ENCODE data around the gene OMP. TPM values are rescaled to one million over a fixed set of nuclear protein-coding genes. Genes with fewer than 3 reads are reported as not detected.

The OMP gene
- total and polyA plus RNA-seq, 2 of the 4 experiments (the other 2 are of a cell fraction) = 0.27 TPM; not detected in 1

GRCh38 chr11:77062924-77063323 is 39.7 kb upstream of the OMP start:
- dilution Hi-C loops (cut with HindIII; ENCODE audit: low sequenced_read_pairs, unreplicated experiment) = no loop called here
- Histone ChIP-seq H3K79me1 (ENCODE audit: low read depth in 1 of 2, low read length in 2 of 2) (peaks cover 7 to 11% of the 10 kb centered on the region in 2 experiments; a peak in 3 of 4 replicates), H2AK5ac (ENCODE audit: low read depth, low read length) (no peak overlapping the region), H3K14ac (replicated peaks; ENCODE audit: low read depth, low read length) (no peak overlapping the region), H3K9ac (ENCODE audit: low read depth, low read length) (no peak overlapping the region), H3K4me3 (ENCODE audit: insufficient read depth, low read depth, low read length) (no peak overlapping the region), H3K9me1 (ENCODE audit: insufficient read depth, low read length) (no peaks in the 10 kb centered on the region), H2BK5ac (ENCODE audit: low read depth, low read length, poor library complexity, severe bottlenecking) (no peak overlapping the region), H2BK15ac (ENCODE audit: low read depth, low read length) (no peak overlapping the region), H4K20me1 (ENCODE audit: insufficient read depth, low read length) (no peaks in the 10 kb centered on the region), H3K27ac (ENCODE audit: insufficient read depth, low read length) (no peak overlapping the region), H2AK9ac (replicated peaks; ENCODE audit: low read depth, low read length, poor library complexity) (no peak overlapping the region), H2BK20ac (ENCODE audit: low read depth, low read length) (no peak overlapping the region), H3K4ac (ENCODE audit: low read depth, low read length) (no peak overlapping the region), H3K36me3 (ENCODE audit: control insufficient read depth, insufficient read depth, low read length) (no peaks in the 10 kb centered on the region), H3K4me1 (ENCODE audit: control insufficient read depth, insufficient read depth, low read length) (peaks cover 8% of the 10 kb centered on the region), H2AFZ (replicated peaks; ENCODE audit: low read length, poor library complexity) (no peak overlapping the region), H3K4me2 (ENCODE audit: low read depth, low read length) (no peak overlapping the region), H4K8ac (ENCODE audit: low read depth in 2 of 2, low read length in 2 of 2) (no peak overlapping the region), H2BK120ac (ENCODE audit: low read depth, low read length) (no peak overlapping the region), H4K91ac (ENCODE audit: insufficient read depth, low read depth, low read length) (no peak overlapping the region), H3K56ac (ENCODE audit: extremely low read depth, insufficient read depth, low read length) (no peak overlapping the region), H3K27me3 (ENCODE audit: control insufficient read depth, insufficient read depth, low read length) (peaks cover 10% of the 10 kb centered on the region), H4K5ac (ENCODE audit: low read depth, low read length) (no peak overlapping the region), H3K23ac (ENCODE audit: low read depth, low read length) (no peak overlapping the region), H3K18ac (ENCODE audit: low read depth, low read length) (no peak overlapping the region), H3K9me3 (ENCODE audit: control insufficient read depth, insufficient read depth, low read length) (0 out of 2 replicates have a peak, but pooled peaks cover 2% of the 10 kb centered on the region)
- CTCF ChIA-PET = interaction anchor here (0.5 to 1.8 kb wide), 2 partner anchors 28 kb away, joined by 3 to 5 read pairs; partner anchors contain the start of gene B3GNT6
- intact Hi-C loops (cut with micrococcal nuclease) = no loop called here
- BruUV-seq (replicated peaks) = no TSS peak
- POLR2A ChIA-PET (ENCODE audit: unreplicated experiment) = no interaction called here
- ATAC-seq (ENCODE audit: low read depth) = no peak
- no peak for TF ChIP-seq MAFK (IDR thresholded peaks at IDR 0.05; ENCODE audit: low read depth, low read length)
- no peak for TF ChIP-seq CHD1 (IDR thresholded peaks at IDR 0.05; ENCODE audit: low read depth, low read length)
- no peak for TF ChIP-seq FOS (IDR thresholded peaks at IDR 0.05; ENCODE audit: low read depth, low read length)
- in situ Hi-C loops (cut with MboI; ENCODE audit: low sequenced_read_pairs) = no loop called here
- DNase-seq = no peak

All from IMR-90 (cell line).